ENCODE data around the gene SLF1.

GRCh38 chr5:94691949-94692348, 73.5 kb downstream of the SLF1 start:
- TF ChIP-seq POLR2A (IDR thresholded peaks at IDR 0.05) (no peak), CTCF (IDR thresholded peaks at IDR 0.05) (no peak), POLR2AphosphoS5 (IDR thresholded peaks at IDR 0.05) (no peak)

Measured in breast epithelium (tissue), 3 donors.